GM12878 (cell line): ENCODE measurements around the gene CERKL. TPM values are rescaled to one million over a fixed set of nuclear protein-coding genes. Genes with fewer than 3 reads are reported as not detected.

Experiments used
- ATAC-seq: fragments of 200-7000 bp; cut with Tn5 transposase; 3 replicates; pipeline ENCODE4 v1.9.1; 2020; ENCODE audit warnings: mild to moderate bottlenecking, moderate library complexity
- BruUV-seq: library from RNA; stranded (reverse); fragments of 400-500 nt; replicated peaks from 2 replicates; lab custom pipeline; 2021; lab: Mats Ljungman, UMichigan
- CTCF ChIA-PET: fragments of 300-600 bp; sonication (Branson Sonifier 250); formaldehyde crosslinking; extraction: SDS; loops from one replicate; lab custom pipeline; 2021; ENCODE audit warnings: inconsistent platforms; lab: Yijun Ruan, JAX
- POLR2A ChIA-PET: fragments of 350-600 bp; formaldehyde crosslinking; extraction: SDS; loops from one replicate; lab custom pipeline; 2021; ENCODE audit warnings: inconsistent platforms; lab: Charles Lee
- RAD21 ChIA-PET: fragments of 300-600 bp; sonication (Branson Sonifier 250); formaldehyde crosslinking; loops from one replicate; lab custom pipeline; 2023; ENCODE audit warnings: antibody characterized with exemption; ENCODE audit not compliant: unreplicated experiment; lab: Charles Lee
- SMC1A ChIA-PET: fragments of 300-600 bp; sonication (Branson Sonifier 250); formaldehyde crosslinking; loops from one replicate; lab custom pipeline; 2023; ENCODE audit not compliant: unreplicated experiment, uncharacterized antibody; lab: Charles Lee
- DNase-seq: peaks from one replicate; pipeline ENCODE4 v3.0.0-alpha.2; 2011; ENCODE audit warnings: low read depth, low spot score
- FAIRE-seq: peaks from 3 replicates; lab custom pipeline; 2011; peaks lifted over from hg19 to GRCh38; lab: Jason Lieb, UNC
- H2AFZ ChIP-seq: 2 replicates; pipeline ENCODE4 v1.6.0; 2011; ENCODE audit warnings: low read depth, low read length, control low read depth; ENCODE audit not compliant: control insufficient read depth
- H3K27ac ChIP-seq: 2 replicates; pipeline ENCODE4 v1.5.1; 2011; ENCODE audit warnings: control low read depth; ENCODE audit not compliant: control insufficient read depth, insufficient read depth
- H3K27me3 ChIP-seq, 2 experiments: replicated peaks in 1 of 2; 2 replicates each; pipeline versions ENCODE4 v1.6.0 to v1.6.1; 2011; ENCODE audit warnings: low read length in 1 of 2; ENCODE audit not compliant: control insufficient read depth in 2 of 2, insufficient read depth in 2 of 2
- H3K36me3 ChIP-seq, 2 experiments: 2 replicates each; pipeline ENCODE4 v1.5.1; 2011; ENCODE audit warnings: low read length in 1 of 2; ENCODE audit not compliant: control insufficient read depth in 2 of 2, insufficient read depth in 2 of 2
- H3K4me1 ChIP-seq: 2 replicates; pipeline ENCODE4 v1.6.1; 2011; ENCODE audit warnings: mild to moderate bottlenecking, low read length, moderate library complexity, mixed read lengths; ENCODE audit not compliant: control insufficient read depth, insufficient read depth
- H3K4me2 ChIP-seq: 2 replicates; pipeline ENCODE4 v1.6.0; 2011; ENCODE audit warnings: control low read depth; ENCODE audit not compliant: control insufficient read depth, insufficient read depth
- H3K4me3 ChIP-seq: fragments of 200-600 bp; sonication (generic); 2 replicates; pipeline ENCODE4 v1.5.1; 2016
- H3K79me2 ChIP-seq: 2 replicates; pipeline ENCODE4 v1.6.0; 2011; ENCODE audit warnings: low read length; ENCODE audit not compliant: control insufficient read depth, insufficient read depth
- H3K9ac ChIP-seq: 2 replicates; pipeline ENCODE4 v1.8.0; 2011; ENCODE audit warnings: low read length, control low read depth, mixed read lengths; ENCODE audit not compliant: control insufficient read depth, insufficient read depth
- H3K9me3 ChIP-seq: replicated peaks from 3 replicates; pipeline ENCODE4 v1.5.1; 2011; ENCODE audit warnings: mild to moderate bottlenecking, low read length; ENCODE audit not compliant: control insufficient read depth, insufficient read depth
- H4K20me1 ChIP-seq: 2 replicates; pipeline ENCODE4 v1.6.0; 2011; ENCODE audit not compliant: control insufficient read depth, insufficient read depth
- MTA3 ChIP-seq: IDR thresholded peaks from 2 replicates; pipeline ENCODE4 v1.6.1; 2012; ENCODE audit warnings: low read length, inconsistent platforms, borderline replicate concordance
- NRF1 ChIP-seq: conservative IDR thresholded peaks from 2 replicates; pipeline ENCODE4 v1.6.1; 2011; ENCODE audit warnings: mild to moderate bottlenecking, low read depth, low read length, improper control_type of control experiment
- PAX8 ChIP-seq: fragments of 450-650 bp; IDR thresholded peaks from 2 replicates; pipeline ENCODE4 v1.6.1; 2017; ENCODE audit warnings: mild to moderate bottlenecking, moderate library complexity
- POLR2AphosphoS5 ChIP-seq: IDR thresholded peaks from 2 replicates; pipeline ENCODE4 v1.6.1; 2011; ENCODE audit warnings: mild to moderate bottlenecking, low read length, inconsistent platforms
- SREBF2 ChIP-seq: IDR thresholded peaks from 2 replicates; pipeline ENCODE4 v1.6.1; 2012; ENCODE audit warnings: mild to moderate bottlenecking, low read length
- STAT1 ChIP-seq: fragments of 450-650 bp; conservative IDR thresholded peaks from 2 replicates; pipeline ENCODE4 v1.6.1; 2014; ENCODE audit warnings: antibody characterized with exemption, mild to moderate bottlenecking
- TCF7 ChIP-seq: IDR thresholded peaks from 2 replicates; pipeline ENCODE4 v1.6.1; 2014; ENCODE audit warnings: antibody characterized with exemption, borderline replicate concordance
- WGBS: methylation state at CpG from one replicate; pipeline ENCODE4 v1.1.6; 2016; ENCODE audit warnings: low lambda C conversion rate; ENCODE audit not compliant: insufficient replicate concordance, insufficient coverage; ENCODE audit errors: missing lambda C conversion rate; 5-methylcytosine and 5-hydroxymethylcytosine counted together
- in situ Hi-C: fragments of 300-500 bp; cut with MboI; formaldehyde crosslinking; loops from 9 replicates; pipeline ENCODE4 v1.14.3; 2018; ENCODE audit warnings: mixed read lengths
- intact Hi-C: fragments of 100-400 bp; cut with micrococcal nuclease; formaldehyde crosslinking; loops from one replicate; pipeline ENCODE4 v1.14.2; 2022; ENCODE audit not compliant: unreplicated experiment
- polyA plus RNA-seq, 11 experiments: library from polyadenylated mRNA; depleted of rRNA in 4 of 11; unstranded in 6 of 11; stranded (reverse) in 5 of 11; fragments of >200 nt; fragmentation: Nextera tagmentation in 4 of 11; fragmentation: Illumina TruSeq in 1 of 11; extraction: Ambion mirVana in 4 of 11; extraction: Trizol in 1 of 11; gene quantifications; 1 replicate in 1 of 11; 2 replicates in 10 of 11; pipeline versions ENCODE4 v1.2.1 to v1.2.3, GENCODE V29; 2011 to 2016; ENCODE audit warnings: inconsistent platforms in 2 of 11, missing spikeins in 2 of 11, low read depth in 1 of 11
- total RNA-seq, 4 experiments: library from RNA; depleted of rRNA in 3 of 4; stranded (reverse); fragments of >200 nt in 3 of 4; fragmentation: Illumina TruSeq in 1 of 4; extraction: Trizol in 1 of 4; gene quantifications; 2 replicates each; pipeline versions ENCODE4 v1.2.1 to v1.2.3, GENCODE V29; 2013 to 2021

CERKL gene
- total and polyA plus RNA-seq, 10 of the 15 experiments (the other 5 are each of a cell fraction or from before 2014, with no cell fraction given) = 0.05 to 23.0 (median 6.0) TPM; not detected in 2

DNA sequence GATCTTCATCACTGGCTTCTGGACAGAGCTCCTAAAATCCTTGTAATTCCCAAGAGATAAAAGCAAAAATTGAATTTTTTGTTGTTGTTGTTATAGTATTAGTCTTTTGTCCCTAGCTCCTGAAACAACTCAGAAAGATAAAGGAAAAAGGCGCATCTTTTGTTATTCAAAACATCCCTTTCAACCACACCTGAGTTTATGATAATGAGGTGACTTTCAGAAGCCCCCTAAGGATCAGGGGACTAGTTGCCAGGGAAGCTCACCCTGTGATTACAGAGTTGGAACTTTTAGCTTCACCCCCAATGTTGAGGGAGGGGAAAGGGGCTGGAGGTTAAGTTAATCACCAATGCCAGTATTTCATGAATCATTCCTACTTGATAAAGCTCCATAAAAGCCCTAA, 10.3 kb upstream of the CERKL start:
- intact Hi-C loops = no loop called here
- FAIRE-seq (no peak), ATAC-seq (no peak), DNase-seq (no peak)
- H4K20me1 ChIP-seq = no peaks in the 10 kb centered on the region
- no peak overlapping the region for H3K4me2 ChIP-seq
- POLR2A ChIA-PET = no interaction called here
- BruUV-seq = no TSS peak
- WGBS = 4% methylated on average over 1 of the region's 1 CpG
- in situ Hi-C loops = no loop called here
- peaks cover 2% of the 10 kb centered on the region for H3K4me1 ChIP-seq
- no peak for TF ChIP-seq STAT1
- no peak for TF ChIP-seq POLR2AphosphoS5
- TF ChIP-seq TCF7 = no peak
- TF ChIP-seq MTA3 = no peak
- no peaks in the 10 kb centered on the region for H3K27me3 ChIP-seq
- H3K36me3 ChIP-seq = no peaks in the 10 kb centered on the region
- H3K9me3 ChIP-seq = no peaks in the 10 kb centered on the region; the same call in 2 of the 3 replicates
- CTCF ChIA-PET = interaction anchor here (0.6 to 1.8 kb wide), 4 partner anchors 10 to 95 kb away, joined by 5 to 11 read pairs (median 5); partner anchors contain the start of gene CERKL
- H3K4me3 ChIP-seq = no peak overlapping the region
- SMC1A ChIA-PET = interaction anchor here (0.6 to 2.0 kb wide), 7 partner anchors 9 to 429 kb away, joined by 3 to 11 read pairs (median 3); no protein-coding TSS in a partner anchor
- no peak overlapping the region for H3K27ac ChIP-seq
- RAD21 ChIA-PET = interaction anchor here (0.9 to 2.1 kb wide), 2 partner anchors 94 to 96 kb away, joined by 3 to 5 read pairs; no protein-coding TSS in a partner anchor
- no peak overlapping the region for H3K9ac ChIP-seq
- no peak overlapping the region for H2AFZ ChIP-seq
- H3K79me2 ChIP-seq = no peaks in the 10 kb centered on the region

DNA sequence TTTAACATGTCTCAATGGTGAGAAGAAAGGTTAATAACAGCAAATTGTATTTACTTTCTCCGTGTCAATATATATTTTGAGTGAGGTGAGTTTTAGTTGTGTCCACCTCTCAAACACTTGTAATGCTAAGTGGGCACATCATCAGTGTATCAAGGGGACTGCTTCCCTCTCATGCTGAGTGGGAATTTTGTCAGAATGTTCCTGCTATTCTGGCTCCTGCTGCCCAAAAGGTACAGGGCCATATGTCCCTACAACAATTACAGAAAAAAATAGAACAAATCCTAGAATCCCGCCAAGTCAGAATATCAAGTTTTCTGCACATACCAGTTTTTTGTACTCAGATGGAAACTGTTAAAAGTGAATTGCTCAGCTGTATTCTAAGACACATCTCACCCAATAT, 5.4 kb upstream of the CERKL start:
- peaks cover 6 to 7% of the 10 kb centered on the region in 2 experiments; a peak in 3 of 4 replicates for H3K27me3 ChIP-seq
- DNase-seq (no peak), FAIRE-seq (no peak), ATAC-seq (no peak)
- no peaks in the 10 kb centered on the region for H4K20me1 ChIP-seq
- no TSS peak for BruUV-seq
- no peaks in the 10 kb centered on the region; the same call in 2 of the 3 replicates for H3K9me3 ChIP-seq
- H3K79me2 ChIP-seq = no peaks in the 10 kb centered on the region
- ChIA-PET RAD21 (no interaction called here), CTCF (interaction anchor here (1.0 to 1.1 kb wide), 2 partner anchors 53 to 91 kb away, joined by 3 to 4 read pairs; no protein-coding TSS in a partner anchor), POLR2A (interaction anchor here (1.0 kb wide), 1 partner anchor 493 kb away, joined by 3 read pairs; no protein-coding TSS in a partner anchor), SMC1A (interaction anchor here (0.5 to 1.4 kb wide), 6 partner anchors 10 to 53 kb away, joined by 3 to 6 read pairs (median 5); no protein-coding TSS in a partner anchor)
- H3K9ac ChIP-seq = no peak overlapping the region
- no peaks in the 10 kb centered on the region for H3K36me3 ChIP-seq
- in situ Hi-C loops = no loop called here
- no peaks in the 10 kb centered on the region for H3K4me1 ChIP-seq
- intact Hi-C loops = no loop called here
- H3K27ac ChIP-seq = no peak overlapping the region
- 63% methylated on average over 2 of the region's 2 CpGs for WGBS
- no peak overlapping the region for H3K4me3 ChIP-seq
- H2AFZ ChIP-seq = no peak overlapping the region
- TF ChIP-seq PAX8 (no peak), NRF1 (no peak), SREBF2 (no peak)
- no peak overlapping the region for H3K4me2 ChIP-seq
